Fibroblast of villous mesenchyme (primary cell): ENCODE results near the gene DCTD. TPM values are rescaled to one million over a fixed set of nuclear protein-coding genes. Genes with fewer than 3 reads are reported as not detected.

Experiments
- DNase-seq: peaks from one replicate; pipeline ENCODE4 v3.0.0-alpha.2; 2010; ENCODE audit warnings: low read depth
- H3K4me3 ChIP-seq: 2 replicates; pipeline ENCODE4 v1.5.1; 2011; ENCODE audit warnings: low read depth, mild to moderate bottlenecking, low read length
- CTCF ChIP-seq: IDR thresholded peaks from 2 replicates; pipeline ENCODE4 v1.5.1; 2012; ENCODE audit warnings: low read depth, mild to moderate bottlenecking, low read length; ENCODE audit not compliant: insufficient read depth
- total RNA-seq: library from RNA; depleted of rRNA; stranded (reverse); fragments of >200 nt; gene quantifications from 2 replicates; pipeline ENCODE4 v1.2.3, GENCODE V29; 2012

Gene DCTD
- total RNA-seq, 1 donor = 116 TPM

- no peak for DNase-seq
- TF ChIP-seq CTCF = no peak
Observed at GRCh38 chr4:182895791-182896292, 21.3 kb downstream of the DCTD start.

GRCh38 chr4:182894681-182895275, 22.4 kb downstream of the DCTD start:
- TF ChIP-seq CTCF = no peak
- DNase-seq = no peak
- no peak overlapping the region for H3K4me3 ChIP-seq

More at GRCh38 chr4:182895791-182896292, 21.3 kb downstream of the DCTD start:
- H3K4me3 ChIP-seq = no peak overlapping the region

- DNase-seq = no peak
- TF ChIP-seq CTCF = no peak
- H3K4me3 ChIP-seq = no peak overlapping the region
Observed at GRCh38 chr4:182893474-182894080, 23.6 kb downstream of the DCTD start.

GRCh38 chr4:182893047-182893446, 24.1 kb downstream of the DCTD start:
- H3K4me3 ChIP-seq = no peak overlapping the region
- DNase-seq = no peak
- no peak for TF ChIP-seq CTCF

GRCh38 chr4:182890202-182890601, 27.0 kb downstream of the DCTD start:
- H3K4me3 ChIP-seq = no peak overlapping the region
- no peak for TF ChIP-seq CTCF
- no peak for DNase-seq

GRCh38 chr4:182888891-182889290, 28.3 kb downstream of the DCTD start:
- no peak for TF ChIP-seq CTCF
- H3K4me3 ChIP-seq = no peak overlapping the region
- no peak for DNase-seq
